Measurements from ENCODE around the gene USF2.

DNA sequence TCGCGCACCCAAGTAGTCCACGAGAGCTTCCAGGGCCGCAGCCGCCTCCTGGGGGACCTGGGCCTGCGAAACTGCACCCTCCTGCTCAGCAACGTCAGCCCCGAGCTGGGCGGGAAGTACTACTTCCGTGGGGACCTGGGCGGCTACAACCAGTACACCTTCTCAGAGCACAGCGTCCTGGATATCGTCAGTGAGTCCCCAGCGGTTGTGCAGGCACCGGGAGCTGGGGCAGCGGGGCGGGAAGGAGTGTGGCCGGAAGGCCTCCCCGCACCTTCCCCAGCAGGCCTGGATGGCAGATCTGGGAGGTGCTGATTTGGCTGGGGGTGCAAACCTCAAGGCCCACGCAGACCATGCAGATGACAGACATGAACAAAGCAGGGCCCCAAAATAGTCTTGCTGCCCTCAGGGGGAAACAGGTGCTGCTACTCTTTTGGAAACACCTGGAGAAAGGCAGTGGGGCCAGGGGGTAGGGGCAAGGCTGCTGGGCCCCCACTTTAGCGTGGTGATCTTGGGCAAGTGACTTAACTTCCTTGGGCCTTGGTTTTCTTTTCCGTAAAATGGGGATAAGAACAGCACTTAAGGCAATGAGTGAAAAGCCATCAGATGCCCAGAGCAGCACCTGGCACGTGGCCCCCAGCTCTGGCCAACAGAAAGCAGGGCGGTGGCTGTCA, 27.2 kb downstream of the USF2 start:
- no peak for TF ChIP-seq TEAD4 (IDR thresholded peaks at IDR 0.05; ENCODE audit: borderline replicate concordance, insufficient read depth)
- TF ChIP-seq, protein P1, sequence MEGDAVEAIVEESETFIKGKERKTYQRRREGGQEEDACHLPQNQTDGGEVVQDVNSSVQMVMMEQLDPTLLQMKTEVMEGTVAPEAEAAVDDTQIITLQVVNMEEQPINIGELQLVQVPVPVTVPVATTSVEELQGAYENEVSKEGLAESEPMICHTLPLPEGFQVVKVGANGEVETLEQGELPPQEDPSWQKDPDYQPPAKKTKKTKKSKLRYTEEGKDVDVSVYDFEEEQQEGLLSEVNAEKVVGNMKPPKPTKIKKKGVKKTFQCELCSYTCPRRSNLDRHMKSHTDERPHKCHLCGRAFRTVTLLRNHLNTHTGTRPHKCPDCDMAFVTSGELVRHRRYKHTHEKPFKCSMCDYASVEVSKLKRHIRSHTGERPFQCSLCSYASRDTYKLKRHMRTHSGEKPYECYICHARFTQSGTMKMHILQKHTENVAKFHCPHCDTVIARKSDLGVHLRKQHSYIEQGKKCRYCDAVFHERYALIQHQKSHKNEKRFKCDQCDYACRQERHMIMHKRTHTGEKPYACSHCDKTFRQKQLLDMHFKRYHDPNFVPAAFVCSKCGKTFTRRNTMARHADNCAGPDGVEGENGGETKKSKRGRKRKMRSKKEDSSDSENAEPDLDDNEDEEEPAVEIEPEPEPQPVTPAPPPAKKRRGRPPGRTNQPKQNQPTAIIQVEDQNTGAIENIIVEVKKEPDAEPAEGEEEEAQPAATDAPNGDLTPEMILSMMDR (IDR thresholded peaks at IDR 0.05), result no peak
